SK-N-SH (cell line): ENCODE measurements around the gene ELF4. TPM values are rescaled to one million over a fixed set of nuclear protein-coding genes. Genes with fewer than 3 reads are reported as not detected.

Experiments
- CTCF ChIA-PET: fragments of 300-600, 350-600 bp; formaldehyde crosslinking; extraction: SDS; loops from one replicate; lab custom pipeline; 2021; lab: Yijun Ruan, JAX
- POLR2A ChIA-PET: fragments of 350-600 bp; sonication (Branson Sonifier 250); formaldehyde crosslinking; extraction: SDS; loops from one replicate; lab custom pipeline; 2020; ENCODE audit warnings: antibody characterized with exemption, inconsistent platforms; lab: Yijun Ruan, JAX
- DNase-seq: peaks from one replicate; pipeline ENCODE4 v3.0.0; 2012
- H2AFZ ChIP-seq: fragments of 200-600 bp; sonication (generic); 2 replicates; pipeline ENCODE4 v1.8.1; 2016; ENCODE audit warnings: antibody characterized with exemption, mild to moderate bottlenecking, low read depth
- H3F3A ChIP-seq: fragments of 200-600 bp; sonication (generic); replicated peaks from 2 replicates; pipeline ENCODE3; 2016; ENCODE audit warnings: antibody characterized with exemption, mild to moderate bottlenecking; ENCODE audit not compliant: insufficient read depth
- H3K27ac ChIP-seq, 2 experiments: fragments of 200-500 bp in 1 of 2; fragments of 200-600 bp in 1 of 2; sonication (Bioruptor generic) in 1 of 2; sonication (generic), shearing (Covaris generic) in 1 of 2; 2 replicates each; pipeline versions ENCODE4 v1.5.1 to v1.6.1; 2014 to 2016; ENCODE audit warnings: low read depth in 2 of 2, inconsistent platforms in 1 of 2, low read length in 1 of 2, mild to moderate bottlenecking in 1 of 2, mixed read lengths in 1 of 2
- H3K27me3 ChIP-seq: fragments of 200-600 bp; sonication (generic), shearing (Covaris generic); 2 replicates; pipeline ENCODE4 v1.6.1; 2016; ENCODE audit warnings: mixed run types; ENCODE audit not compliant: insufficient read depth
- H3K36me3 ChIP-seq, 2 experiments: fragments of 200-500 bp in 1 of 2; fragments of 200-600 bp in 1 of 2; sonication (Bioruptor generic) in 1 of 2; sonication (generic) in 1 of 2; replicated peaks in 1 of 2; 2 replicates each; pipeline versions ENCODE3 to v1.5.1; 2014 to 2016; ENCODE audit warnings: low read length in 1 of 2, mild to moderate bottlenecking in 1 of 2; ENCODE audit not compliant: insufficient read depth in 2 of 2, control insufficient read depth in 1 of 2
- H3K4me1 ChIP-seq, 2 experiments: fragments of 200-500 bp in 1 of 2; fragments of 200-600 bp in 1 of 2; sonication (Bioruptor generic) in 1 of 2; sonication (generic), shearing (Covaris generic) in 1 of 2; 2 replicates each; pipeline versions ENCODE4 v1.5.1 to v1.6.1; 2014 to 2016; ENCODE audit warnings: low read depth in 1 of 2, low read length in 1 of 2, mixed run types in 1 of 2; ENCODE audit not compliant: insufficient read depth in 2 of 2, control insufficient read depth in 1 of 2
- H3K4me2 ChIP-seq: fragments of 200-600 bp; sonication (generic), shearing (Covaris generic); 2 replicates; pipeline ENCODE4 v1.6.1; 2017; ENCODE audit warnings: mixed run types
- H3K4me3 ChIP-seq, 2 experiments: fragments of 200-500 bp in 1 of 2; fragments of 200-600 bp in 1 of 2; sonication (Bioruptor generic) in 1 of 2; sonication (generic), shearing (Covaris generic) in 1 of 2; 2 replicates each; pipeline versions ENCODE4 v1.5.1 to v1.8.1; 2014 to 2016; ENCODE audit warnings: low read depth in 2 of 2, inconsistent platforms in 1 of 2, low read length in 1 of 2, mild to moderate bottlenecking in 1 of 2, mixed read lengths in 1 of 2, moderate library complexity in 1 of 2
- H3K79me2 ChIP-seq: fragments of 200-600 bp; sonication (generic); 2 replicates; pipeline ENCODE4 v1.8.1; 2017; ENCODE audit warnings: mild to moderate bottlenecking; ENCODE audit not compliant: insufficient read depth
- H3K9ac ChIP-seq: fragments of 200-600 bp; sonication (generic); 2 replicates; pipeline ENCODE4 v1.6.1; 2017; ENCODE audit warnings: mixed run types
- H3K9me2 ChIP-seq: fragments of 200-600 bp; sonication (generic); 2 replicates; pipeline ENCODE4 v1.6.1; 2017; ENCODE audit warnings: mixed run types
- H3K9me3 ChIP-seq: fragments of 200-600 bp; sonication (generic); 2 replicates; pipeline ENCODE4 v1.6.1; 2017; ENCODE audit warnings: mixed run types, mild to moderate bottlenecking, moderate library complexity
- H4K20me1 ChIP-seq: fragments of 200-600 bp; sonication (generic); 2 replicates; pipeline ENCODE4 v1.6.1; 2017; ENCODE audit warnings: mild to moderate bottlenecking, mixed run types; ENCODE audit not compliant: insufficient read depth
- FOSL2 ChIP-seq: IDR thresholded peaks from 2 replicates; pipeline ENCODE4 v1.4.0; 2012; ENCODE audit warnings: low read depth, mild to moderate bottlenecking, moderate library complexity, borderline replicate concordance
- FOXM1 ChIP-seq: IDR thresholded peaks from 2 replicates; pipeline ENCODE4 v1.4.0; 2012; ENCODE audit warnings: low read depth, mild to moderate bottlenecking
- GABPA ChIP-seq: IDR thresholded peaks from 2 replicates; pipeline ENCODE4 v1.4.0; 2012; ENCODE audit warnings: low read depth, mild to moderate bottlenecking
- MEF2A ChIP-seq: IDR thresholded peaks from 2 replicates; pipeline ENCODE4 v1.4.0; 2012; ENCODE audit warnings: low read depth, borderline replicate concordance
- MXI1 ChIP-seq: IDR thresholded peaks from 2 replicates; pipeline ENCODE4 v1.6.1; 2012; ENCODE audit warnings: mild to moderate bottlenecking, low read depth, low read length, improper control_type of control experiment
- POLR2AphosphoS5 ChIP-seq: IDR thresholded peaks from 2 replicates; pipeline ENCODE4 v1.6.1; 2012; ENCODE audit warnings: low read depth, low read length
- RCOR1 ChIP-seq: fragments of 150-350 bp; IDR thresholded peaks from 2 replicates; pipeline ENCODE4 v1.6.1; 2017; ENCODE audit warnings: antibody characterized with exemption, low read length
- SMC3 ChIP-seq: IDR thresholded peaks from 2 replicates; pipeline ENCODE4 v1.6.1; 2012; ENCODE audit warnings: low read depth, low read length, improper control_type of control experiment
- TCF12 ChIP-seq: IDR thresholded peaks from 2 replicates; pipeline ENCODE4 v1.4.0; 2012
- TEAD4 ChIP-seq: IDR thresholded peaks from 2 replicates; pipeline ENCODE4 v1.4.0; 2012; ENCODE audit warnings: mild to moderate bottlenecking, borderline replicate concordance; ENCODE audit not compliant: insufficient read depth
- YY1 ChIP-seq: IDR thresholded peaks from 2 replicates; pipeline ENCODE4 v1.4.0; 2012; ENCODE audit warnings: low read depth, mild to moderate bottlenecking
- WGBS: methylation state at CpG from one replicate; pipeline ENCODE4 v1.1.6; 2017; ENCODE audit warnings: low lambda C conversion rate; 5-methylcytosine and 5-hydroxymethylcytosine counted together
- polyA plus RNA-seq, 3 experiments: library from polyadenylated mRNA; depleted of rRNA; stranded (reverse); fragments of >200 nt; gene quantifications; 2 replicates each; pipeline ENCODE4 v1.2.3, GENCODE V29; 2012
- TF ChIP-seq, protein P1 (sequence below): fragments of 150-350 bp; IDR thresholded peaks from 2 replicates; pipeline ENCODE4 v1.6.1; 2017; ENCODE audit warnings: antibody characterized with exemption, low read length, low read depth, borderline replicate concordance
- TF ChIP-seq, protein P2 (sequence below): fragments of 150-350 bp; IDR thresholded peaks from 2 replicates; pipeline ENCODE4 v1.6.1; 2016; ENCODE audit warnings: mild to moderate bottlenecking, low read depth, low read length
- TF ChIP-seq, protein P3 (sequence below): IDR thresholded peaks from 2 replicates; pipeline ENCODE4 v1.4.0; 2012; ENCODE audit warnings: low read depth, borderline replicate concordance
- TF ChIP-seq, protein P4 (sequence below): IDR thresholded peaks from 2 replicates; pipeline ENCODE4 v1.6.1; 2012; ENCODE audit warnings: mild to moderate bottlenecking, low read depth, low read length, moderate library complexity

Gene ELF4
- polyA plus RNA-seq, 1 of the 3 experiments (the other 2 are of a cell fraction) = 9.6 TPM

DNA sequence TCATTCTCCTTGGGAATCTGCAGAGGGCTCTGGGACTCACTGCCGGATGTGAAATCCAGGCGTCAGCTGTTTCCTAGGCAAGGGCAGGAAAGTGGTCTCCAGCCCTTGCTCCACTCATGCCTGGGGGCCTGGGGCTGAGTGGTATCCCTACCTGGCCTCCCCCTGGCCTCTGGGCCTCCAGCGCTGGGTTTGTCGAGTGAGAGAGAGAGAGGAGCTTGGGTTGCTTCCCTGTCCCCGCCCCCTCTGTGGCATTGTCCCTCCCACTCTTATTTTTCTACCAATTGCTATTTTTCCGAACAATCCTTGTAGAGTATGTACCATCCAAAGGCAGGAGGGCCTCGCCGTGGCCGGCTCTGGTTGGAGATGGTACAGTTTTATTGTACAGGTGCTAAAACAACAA lies 53.1 kb downstream of the ELF4 start:
- Histone ChIP-seq H3K4me3 (no peak overlapping the region), H3K4me2 (no peak overlapping the region), H3F3A (peaks cover 11% of the 10 kb centered on the region), H2AFZ (no peak overlapping the region), H4K20me1 (no peaks in the 10 kb centered on the region), H3K4me1 (peaks cover 0 to 4% of the 10 kb centered on the region in 2 experiments; a peak in 1 of 4 replicates), H3K9ac (no peak overlapping the region), H3K9me2 (no peaks in the 10 kb centered on the region), H3K9me3 (no peaks in the 10 kb centered on the region), H3K36me3 (peaks cover 5 to 7% of the 10 kb centered on the region in 2 experiments), H3K27ac (no peak overlapping the region), H3K27me3 (peaks cover 6% of the 10 kb centered on the region; the same call in 1 of the 2 replicates), H3K79me2 (no peaks in the 10 kb centered on the region)
- DNase-seq = no peak
- TF ChIP-seq MEF2A (no peak), FOSL2 (no peak), TCF12 (no peak), FOXM1 (no peak), TEAD4 (no peak), RCOR1 (no peak), POLR2AphosphoS5 (no peak), MXI1 (no peak), YY1 (no peak), GABPA (no peak), SMC3 (no peak)
- TF ChIP-seq, protein P1, sequence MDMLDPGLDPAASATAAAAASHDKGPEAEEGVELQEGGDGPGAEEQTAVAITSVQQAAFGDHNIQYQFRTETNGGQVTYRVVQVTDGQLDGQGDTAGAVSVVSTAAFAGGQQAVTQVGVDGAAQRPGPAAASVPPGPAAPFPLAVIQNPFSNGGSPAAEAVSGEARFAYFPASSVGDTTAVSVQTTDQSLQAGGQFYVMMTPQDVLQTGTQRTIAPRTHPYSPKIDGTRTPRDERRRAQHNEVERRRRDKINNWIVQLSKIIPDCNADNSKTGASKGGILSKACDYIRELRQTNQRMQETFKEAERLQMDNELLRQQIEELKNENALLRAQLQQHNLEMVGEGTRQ = no peak
- TF ChIP-seq, protein P2, sequence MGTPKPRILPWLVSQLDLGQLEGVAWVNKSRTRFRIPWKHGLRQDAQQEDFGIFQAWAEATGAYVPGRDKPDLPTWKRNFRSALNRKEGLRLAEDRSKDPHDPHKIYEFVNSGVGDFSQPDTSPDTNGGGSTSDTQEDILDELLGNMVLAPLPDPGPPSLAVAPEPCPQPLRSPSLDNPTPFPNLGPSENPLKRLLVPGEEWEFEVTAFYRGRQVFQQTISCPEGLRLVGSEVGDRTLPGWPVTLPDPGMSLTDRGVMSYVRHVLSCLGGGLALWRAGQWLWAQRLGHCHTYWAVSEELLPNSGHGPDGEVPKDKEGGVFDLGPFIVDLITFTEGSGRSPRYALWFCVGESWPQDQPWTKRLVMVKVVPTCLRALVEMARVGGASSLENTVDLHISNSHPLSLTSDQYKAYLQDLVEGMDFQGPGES = no peak
- TF ChIP-seq, protein P3, sequence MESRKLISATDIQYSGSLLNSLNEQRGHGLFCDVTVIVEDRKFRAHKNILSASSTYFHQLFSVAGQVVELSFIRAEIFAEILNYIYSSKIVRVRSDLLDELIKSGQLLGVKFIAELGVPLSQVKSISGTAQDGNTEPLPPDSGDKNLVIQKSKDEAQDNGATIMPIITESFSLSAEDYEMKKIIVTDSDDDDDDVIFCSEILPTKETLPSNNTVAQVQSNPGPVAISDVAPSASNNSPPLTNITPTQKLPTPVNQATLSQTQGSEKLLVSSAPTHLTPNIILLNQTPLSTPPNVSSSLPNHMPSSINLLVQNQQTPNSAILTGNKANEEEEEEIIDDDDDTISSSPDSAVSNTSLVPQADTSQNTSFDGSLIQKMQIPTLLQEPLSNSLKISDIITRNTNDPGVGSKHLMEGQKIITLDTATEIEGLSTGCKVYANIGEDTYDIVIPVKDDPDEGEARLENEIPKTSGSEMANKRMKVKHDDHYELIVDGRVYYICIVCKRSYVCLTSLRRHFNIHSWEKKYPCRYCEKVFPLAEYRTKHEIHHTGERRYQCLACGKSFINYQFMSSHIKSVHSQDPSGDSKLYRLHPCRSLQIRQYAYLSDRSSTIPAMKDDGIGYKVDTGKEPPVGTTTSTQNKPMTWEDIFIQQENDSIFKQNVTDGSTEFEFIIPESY = no peak
- TF ChIP-seq, protein P4, sequence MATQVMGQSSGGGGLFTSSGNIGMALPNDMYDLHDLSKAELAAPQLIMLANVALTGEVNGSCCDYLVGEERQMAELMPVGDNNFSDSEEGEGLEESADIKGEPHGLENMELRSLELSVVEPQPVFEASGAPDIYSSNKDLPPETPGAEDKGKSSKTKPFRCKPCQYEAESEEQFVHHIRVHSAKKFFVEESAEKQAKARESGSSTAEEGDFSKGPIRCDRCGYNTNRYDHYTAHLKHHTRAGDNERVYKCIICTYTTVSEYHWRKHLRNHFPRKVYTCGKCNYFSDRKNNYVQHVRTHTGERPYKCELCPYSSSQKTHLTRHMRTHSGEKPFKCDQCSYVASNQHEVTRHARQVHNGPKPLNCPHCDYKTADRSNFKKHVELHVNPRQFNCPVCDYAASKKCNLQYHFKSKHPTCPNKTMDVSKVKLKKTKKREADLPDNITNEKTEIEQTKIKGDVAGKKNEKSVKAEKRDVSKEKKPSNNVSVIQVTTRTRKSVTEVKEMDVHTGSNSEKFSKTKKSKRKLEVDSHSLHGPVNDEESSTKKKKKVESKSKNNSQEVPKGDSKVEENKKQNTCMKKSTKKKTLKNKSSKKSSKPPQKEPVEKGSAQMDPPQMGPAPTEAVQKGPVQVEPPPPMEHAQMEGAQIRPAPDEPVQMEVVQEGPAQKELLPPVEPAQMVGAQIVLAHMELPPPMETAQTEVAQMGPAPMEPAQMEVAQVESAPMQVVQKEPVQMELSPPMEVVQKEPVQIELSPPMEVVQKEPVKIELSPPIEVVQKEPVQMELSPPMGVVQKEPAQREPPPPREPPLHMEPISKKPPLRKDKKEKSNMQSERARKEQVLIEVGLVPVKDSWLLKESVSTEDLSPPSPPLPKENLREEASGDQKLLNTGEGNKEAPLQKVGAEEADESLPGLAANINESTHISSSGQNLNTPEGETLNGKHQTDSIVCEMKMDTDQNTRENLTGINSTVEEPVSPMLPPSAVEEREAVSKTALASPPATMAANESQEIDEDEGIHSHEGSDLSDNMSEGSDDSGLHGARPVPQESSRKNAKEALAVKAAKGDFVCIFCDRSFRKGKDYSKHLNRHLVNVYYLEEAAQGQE = no peak
- ChIA-PET POLR2A (no interaction called here), CTCF (interaction anchor here (1.0 to 2.5 kb wide), 2 partner anchors 23 to 131 kb away, joined by 3 to 11 read pairs; no protein-coding TSS in a partner anchor)
- 43% methylated on average over 9 of the region's 9 CpGs for WGBS
